SK-N-SH (cell line): ENCODE results near the gene C7orf33. TPM values are rescaled to one million over a fixed set of nuclear protein-coding genes. Genes with fewer than 3 reads are reported as not detected.
"Not testable (repeated sequence)": the region's sequence is repeated elsewhere in the genome, so short reads cannot be mapped to it uniquely, and the experiment has no call there.

Source experiments
- CTCF ChIA-PET: fragments of 300-600, 350-600 bp; formaldehyde crosslinking; extraction: SDS; loops from one replicate; lab custom pipeline; 2021; lab: Yijun Ruan, JAX
- POLR2A ChIA-PET: fragments of 350-600 bp; sonication (Branson Sonifier 250); formaldehyde crosslinking; extraction: SDS; loops from one replicate; lab custom pipeline; 2020; ENCODE audit warnings: antibody characterized with exemption, inconsistent platforms; lab: Yijun Ruan, JAX
- DNase-seq: peaks from one replicate; pipeline ENCODE4 v3.0.0; 2012
- H2AFZ ChIP-seq: fragments of 200-600 bp; sonication (generic); 2 replicates; pipeline ENCODE4 v1.8.1; 2016; ENCODE audit warnings: antibody characterized with exemption, mild to moderate bottlenecking, low read depth
- H3F3A ChIP-seq: fragments of 200-600 bp; sonication (generic); replicated peaks from 2 replicates; pipeline ENCODE3; 2016; ENCODE audit warnings: antibody characterized with exemption, mild to moderate bottlenecking; ENCODE audit not compliant: insufficient read depth
- H3K27ac ChIP-seq, 2 experiments: fragments of 200-500 bp in 1 of 2; fragments of 200-600 bp in 1 of 2; sonication (Bioruptor generic) in 1 of 2; sonication (generic), shearing (Covaris generic) in 1 of 2; 2 replicates each; pipeline versions ENCODE4 v1.5.1 to v1.6.1; 2014 to 2016; ENCODE audit warnings: low read depth in 2 of 2, inconsistent platforms in 1 of 2, low read length in 1 of 2, mild to moderate bottlenecking in 1 of 2, mixed read lengths in 1 of 2
- H3K27me3 ChIP-seq: fragments of 200-600 bp; sonication (generic), shearing (Covaris generic); 2 replicates; pipeline ENCODE4 v1.6.1; 2016; ENCODE audit warnings: mixed run types; ENCODE audit not compliant: insufficient read depth
- H3K36me3 ChIP-seq, 2 experiments: fragments of 200-500 bp in 1 of 2; fragments of 200-600 bp in 1 of 2; sonication (Bioruptor generic) in 1 of 2; sonication (generic) in 1 of 2; replicated peaks in 1 of 2; 2 replicates each; pipeline versions ENCODE3 to v1.5.1; 2014 to 2016; ENCODE audit warnings: low read length in 1 of 2, mild to moderate bottlenecking in 1 of 2; ENCODE audit not compliant: insufficient read depth in 2 of 2, control insufficient read depth in 1 of 2
- H3K4me1 ChIP-seq, 2 experiments: fragments of 200-500 bp in 1 of 2; fragments of 200-600 bp in 1 of 2; sonication (Bioruptor generic) in 1 of 2; sonication (generic), shearing (Covaris generic) in 1 of 2; 2 replicates each; pipeline versions ENCODE4 v1.5.1 to v1.6.1; 2014 to 2016; ENCODE audit warnings: low read depth in 1 of 2, low read length in 1 of 2, mixed run types in 1 of 2; ENCODE audit not compliant: insufficient read depth in 2 of 2, control insufficient read depth in 1 of 2
- H3K4me2 ChIP-seq: fragments of 200-600 bp; sonication (generic), shearing (Covaris generic); 2 replicates; pipeline ENCODE4 v1.6.1; 2017; ENCODE audit warnings: mixed run types
- H3K4me3 ChIP-seq, 2 experiments: fragments of 200-500 bp in 1 of 2; fragments of 200-600 bp in 1 of 2; sonication (Bioruptor generic) in 1 of 2; sonication (generic), shearing (Covaris generic) in 1 of 2; 2 replicates each; pipeline versions ENCODE4 v1.5.1 to v1.8.1; 2014 to 2016; ENCODE audit warnings: low read depth in 2 of 2, inconsistent platforms in 1 of 2, low read length in 1 of 2, mild to moderate bottlenecking in 1 of 2, mixed read lengths in 1 of 2, moderate library complexity in 1 of 2
- H3K79me2 ChIP-seq: fragments of 200-600 bp; sonication (generic); 2 replicates; pipeline ENCODE4 v1.8.1; 2017; ENCODE audit warnings: mild to moderate bottlenecking; ENCODE audit not compliant: insufficient read depth
- H3K9ac ChIP-seq: fragments of 200-600 bp; sonication (generic); 2 replicates; pipeline ENCODE4 v1.6.1; 2017; ENCODE audit warnings: mixed run types
- H3K9me2 ChIP-seq: fragments of 200-600 bp; sonication (generic); 2 replicates; pipeline ENCODE4 v1.6.1; 2017; ENCODE audit warnings: mixed run types
- H3K9me3 ChIP-seq: fragments of 200-600 bp; sonication (generic); 2 replicates; pipeline ENCODE4 v1.6.1; 2017; ENCODE audit warnings: mixed run types, mild to moderate bottlenecking, moderate library complexity
- H4K20me1 ChIP-seq: fragments of 200-600 bp; sonication (generic); 2 replicates; pipeline ENCODE4 v1.6.1; 2017; ENCODE audit warnings: mild to moderate bottlenecking, mixed run types; ENCODE audit not compliant: insufficient read depth
- CHD2 ChIP-seq: fragments of 150-350 bp; IDR thresholded peaks from 2 replicates; pipeline ENCODE4 v1.6.1; 2018; ENCODE audit warnings: low read length; ENCODE audit not compliant: partially characterized antibody
- ELF1 ChIP-seq: IDR thresholded peaks from 2 replicates; pipeline ENCODE4 v1.4.0; 2012
- EP300 ChIP-seq, 2 experiments: IDR thresholded peaks; 2 replicates each; pipeline versions ENCODE4 v1.4.0 to v1.6.1; 2012; ENCODE audit warnings: borderline replicate concordance in 1 of 2, low read depth in 1 of 2, low read length in 1 of 2
- EZH2phosphoT487 ChIP-seq: fragments of 200-600 bp; sonication (generic); IDR thresholded peaks from 2 replicates; pipeline ENCODE4 v1.6.1; 2017; ENCODE audit warnings: low read depth, mixed run types, mild to moderate bottlenecking, antibody characterized with exemption, moderate library complexity, borderline replicate concordance
- FOSL2 ChIP-seq: IDR thresholded peaks from 2 replicates; pipeline ENCODE4 v1.4.0; 2012; ENCODE audit warnings: low read depth, mild to moderate bottlenecking, moderate library complexity, borderline replicate concordance
- FOXJ3 ChIP-seq: sonication (generic); formaldehyde crosslinking; IDR thresholded peaks from 2 replicates; pipeline ENCODE4 v1.5.1; 2020; ENCODE audit warnings: mild to moderate bottlenecking, missing genetic modification reagents
- FOXM1 ChIP-seq: IDR thresholded peaks from 2 replicates; pipeline ENCODE4 v1.4.0; 2012; ENCODE audit warnings: low read depth, mild to moderate bottlenecking
- GABPA ChIP-seq: IDR thresholded peaks from 2 replicates; pipeline ENCODE4 v1.4.0; 2012; ENCODE audit warnings: low read depth, mild to moderate bottlenecking
- GATA2 ChIP-seq: sonication (generic); formaldehyde crosslinking; IDR thresholded peaks from 2 replicates; pipeline ENCODE4 v1.5.0; 2020; ENCODE audit warnings: mild to moderate bottlenecking, missing genetic modification reagents
- IRF3 ChIP-seq: fragments of 150-350 bp; IDR thresholded peaks from 2 replicates; pipeline ENCODE4 v1.6.1; 2016; ENCODE audit warnings: mild to moderate bottlenecking, low read depth, low read length
- NRF1 ChIP-seq: IDR thresholded peaks from 2 replicates; pipeline ENCODE4 v1.6.1; 2012; ENCODE audit warnings: low read depth, mild to moderate bottlenecking, low read length
- RAD21 ChIP-seq: IDR thresholded peaks from 2 replicates; pipeline ENCODE4 v1.6.1; 2012; ENCODE audit warnings: mild to moderate bottlenecking, low read length
- RCOR1 ChIP-seq: fragments of 150-350 bp; IDR thresholded peaks from 2 replicates; pipeline ENCODE4 v1.6.1; 2017; ENCODE audit warnings: antibody characterized with exemption, low read length
- SMC3 ChIP-seq: IDR thresholded peaks from 2 replicates; pipeline ENCODE4 v1.6.1; 2012; ENCODE audit warnings: low read depth, low read length, improper control_type of control experiment
- USF2 ChIP-seq: fragments of 150-350 bp; IDR thresholded peaks from 2 replicates; pipeline ENCODE4 v1.6.1; 2017; ENCODE audit warnings: antibody characterized with exemption, low read length, low read depth, borderline replicate concordance
- ZBTB33 ChIP-seq: IDR thresholded peaks from 2 replicates; pipeline ENCODE4 v1.4.0; 2012; ENCODE audit warnings: low read depth, borderline replicate concordance
- WGBS: methylation state at CpG from one replicate; pipeline ENCODE4 v1.1.6; 2017; ENCODE audit warnings: low lambda C conversion rate; 5-methylcytosine and 5-hydroxymethylcytosine counted together
- polyA plus RNA-seq, 3 experiments: library from polyadenylated mRNA; depleted of rRNA; stranded (reverse); fragments of >200 nt; gene quantifications; 2 replicates each; pipeline ENCODE4 v1.2.3, GENCODE V29; 2012

Gene C7orf33
- polyA plus RNA-seq, 1 of the 3 experiments (the other 2 are of a cell fraction): not detected

- Histone ChIP-seq H3K9ac (no peak overlapping the region), H4K20me1 (no peaks in the 10 kb centered on the region), H3K27me3 (peaks cover 17% of the 10 kb centered on the region; the same call in 1 of the 2 replicates), H3K36me3 (no peaks in the 10 kb centered on the region), H2AFZ (no peak overlapping the region), H3K4me2 (no peak overlapping the region), H3K9me3 (no peaks in the 10 kb centered on the region), H3K9me2 (no peaks in the 10 kb centered on the region), H3F3A (no peaks in the 10 kb centered on the region), H3K79me2 (no peaks in the 10 kb centered on the region), H3K27ac (no peak overlapping the region), H3K4me1 (no peaks in the 10 kb centered on the region), H3K4me3 (no peak overlapping the region)
- POLR2A ChIA-PET: no interaction called here
- no peak for DNase-seq
- 90% methylated on average over 13 of the region's 13 CpGs for WGBS
- CTCF ChIA-PET: interaction anchor here (1.2 kb wide), 1 partner anchor 22 kb away, joined by 3 read pairs; no protein-coding TSS in a partner anchor
- TF ChIP-seq EZH2phosphoT487 (no peak), FOXJ3 (CRISPR knock-in tag) (no peak), RAD21 (no peak), GATA2 (CRISPR knock-in tag) (no peak), ZBTB33 (no peak), CHD2 (no peak), USF2 (no peak)
Measured at GRCh38 chr7:148588670-148589131, 1.9 kb upstream of the C7orf33 start.

GRCh38 chr7:148589640-148590039 is 926 bp upstream of the C7orf33 start:
- TF ChIP-seq GABPA: no peak
- no peak for TF ChIP-seq EP300 (IDR thresholded peaks at IDR 0.05; ENCODE audit: borderline replicate concordance in 1 of 2, low read depth in 1 of 2, low read length in 1 of 2)
- no peak for TF ChIP-seq IRF3
- no peak for TF ChIP-seq ELF1
- TF ChIP-seq RCOR1: no peak
- TF ChIP-seq NRF1: no peak
- TF ChIP-seq SMC3: no peak
- TF ChIP-seq ZBTB33: no peak
- TF ChIP-seq FOXM1: no peak
- no peak for TF ChIP-seq FOSL2
- Histone ChIP-seq H3K27ac (no peak overlapping the region), H3K9me3 (no peaks in the 10 kb centered on the region), H3K4me1 (no peaks in the 10 kb centered on the region), H3K36me3 (no peaks in the 10 kb centered on the region), H3K4me2 (no peak overlapping the region), H3F3A (no peaks in the 10 kb centered on the region), H3K9ac (no peak overlapping the region), H3K79me2 (no peaks in the 10 kb centered on the region), H2AFZ (no peak overlapping the region), H4K20me1 (no peaks in the 10 kb centered on the region), H3K4me3 (no peak overlapping the region), H3K27me3 (peaks cover 17% of the 10 kb centered on the region; the same call in 1 of the 2 replicates), H3K9me2 (no peaks in the 10 kb centered on the region)
- ChIA-PET POLR2A (no interaction called here), CTCF (interaction anchor here (0.8 to 1.2 kb wide), 2 partner anchors 14 to 21 kb away, joined by 3 to 5 read pairs; no protein-coding TSS in a partner anchor)
- DNase-seq: no peak
- WGBS: 81% methylated on average over 3 of the region's 3 CpGs

GRCh38 chr7:148596354-148596753 is 5.8 kb downstream of the C7orf33 start:
- WGBS: 75% methylated on average over 3 of the region's 3 CpGs
- H3K9me2 ChIP-seq, H4K20me1 ChIP-seq, H3K79me2 ChIP-seq, H3K9me3 ChIP-seq, H3K9ac ChIP-seq, H3K36me3 ChIP-seq, POLR2A ChIA-PET, H3K4me2 ChIP-seq, H2AFZ ChIP-seq, H3K4me1 ChIP-seq, H3K27ac ChIP-seq, DNase-seq, H3K27me3 ChIP-seq, H3F3A ChIP-seq, H3K4me3 ChIP-seq: not testable (repeated sequence)
- CTCF ChIA-PET: interaction anchor here (1.7 kb wide), 1 partner anchor 21 kb away, joined by 5 read pairs; no protein-coding TSS in a partner anchor
